GM18909 (cell line): ENCODE measurements around the gene THAP11.
A peak's percentile ranks its signal among the peaks of the same experiment; 100 is the strongest.

Source experiments
- ATAC-seq: cut with Tn5 transposase; IDR thresholded peaks from one replicate; pipeline ENCODE4 v1.9.1; 2021; ENCODE audit warnings: mild to moderate bottlenecking; ENCODE audit not compliant: unreplicated experiment, poor library complexity

The THAP11 gene

GRCh38 chr16:67881621-67882161 lies 39.6 kb downstream of the THAP11 start:
- no peak for ATAC-seq

- no peak for ATAC-seq
Observed at GRCh38 chr16:67882374-67883145, 40.4 kb downstream of the THAP11 start.

GRCh38 chr16:67883146-67883871 lies 41.2 kb downstream of the THAP11 start:
- ATAC-seq, result no peak

GRCh38 chr16:67883872-67884261 lies 41.7 kb downstream of the THAP11 start:
- ATAC-seq, result no peak

- ATAC-seq, result no peak
Observed at GRCh38 chr16:67884684-67885083, 42.6 kb downstream of the THAP11 start, which contains the start of gene NRN1L. NRN1L (plus strand) TSS chr16:67884885; CDS start chr16:67884904, 19 bp downstream.

- no peak for ATAC-seq
Observed at GRCh38 chr16:67885545-67885944, 43.4 kb downstream of the THAP11 start.

GRCh38 chr16:67885976-67886375 lies 43.9 kb downstream of the THAP11 start:
- no peak for ATAC-seq

- ATAC-seq, result no peak
Observed at GRCh38 chr16:67886387-67886786, 44.3 kb downstream of the THAP11 start.

- no peak for ATAC-seq
Observed at GRCh38 chr16:67888331-67888730, 46.2 kb downstream of the THAP11 start.

- no peak for ATAC-seq
Observed at GRCh38 chr16:67892375-67892774, 50.3 kb downstream of the THAP11 start.

GRCh38 chr16:67892899-67893742 lies 51.0 kb downstream of the THAP11 start, which contains the start of gene PSKH1:
PSKH1 (plus strand) TSS chr16:67893254; CDS start chr16:67908750, 15,496 bp downstream.
- peak; percentile 93 for ATAC-seq
